ENCODE results near the gene POFUT2. TPM values are rescaled to one million over a fixed set of nuclear protein-coding genes. Genes with fewer than 3 reads are reported as not detected.
"Not testable (repeated sequence)": the region's sequence is repeated elsewhere in the genome, so short reads cannot be mapped to it uniquely, and the experiment has no call there.

The POFUT2 gene
- total and polyA plus RNA-seq, 2 donors from 2014 or later, result 18.3 to 30.2 TPM

- Histone ChIP-seq H3K27me3 (ENCODE audit: control insufficient read depth, insufficient read depth, low read length) (no peaks in the 10 kb centered on the region), H3K9ac (ENCODE audit: low read length in 3 of 3) (peak overlapping the region in 1 of 3 donors; percentile 7), H3K27ac (ENCODE audit: low read depth in 2 of 2, low read length in 2 of 2) (peak overlapping the region; percentile 42 to 90), H3K4me3 (ENCODE audit: low read length in 3 of 3) (no peak overlapping the region), H3K36me3 (ENCODE audit: control insufficient read depth in 2 of 3, insufficient read depth in 3 of 3, low read length in 3 of 3) (no peaks in the 10 kb centered on the region), H3K4me1 (ENCODE audit: control insufficient read depth in 2 of 3, insufficient read depth in 2 of 3, low read depth in 1 of 3, low read length in 3 of 3) (peaks cover 0 to 29% (median 27%) of the 10 kb centered on the region in 3 donors), H3K9me3 (ENCODE audit: control insufficient read depth in 2 of 3, insufficient read depth in 1 of 3, low read length in 3 of 3) (no peaks in the 10 kb centered on the region)
- DNase-seq (peak in 2 of 5 donors; percentile 38 to 65), FAIRE-seq (no peak)
- intact Hi-C loops (cut with DNase I), result no loop called here
- no peak for TF ChIP-seq CTCF (IDR thresholded peaks at IDR 0.05; ENCODE audit: borderline replicate concordance, extremely low read depth, insufficient read depth)
Measured at GRCh38 chr21:45317398-45318145, 29.9 kb upstream of the POFUT2 start.

DNA sequence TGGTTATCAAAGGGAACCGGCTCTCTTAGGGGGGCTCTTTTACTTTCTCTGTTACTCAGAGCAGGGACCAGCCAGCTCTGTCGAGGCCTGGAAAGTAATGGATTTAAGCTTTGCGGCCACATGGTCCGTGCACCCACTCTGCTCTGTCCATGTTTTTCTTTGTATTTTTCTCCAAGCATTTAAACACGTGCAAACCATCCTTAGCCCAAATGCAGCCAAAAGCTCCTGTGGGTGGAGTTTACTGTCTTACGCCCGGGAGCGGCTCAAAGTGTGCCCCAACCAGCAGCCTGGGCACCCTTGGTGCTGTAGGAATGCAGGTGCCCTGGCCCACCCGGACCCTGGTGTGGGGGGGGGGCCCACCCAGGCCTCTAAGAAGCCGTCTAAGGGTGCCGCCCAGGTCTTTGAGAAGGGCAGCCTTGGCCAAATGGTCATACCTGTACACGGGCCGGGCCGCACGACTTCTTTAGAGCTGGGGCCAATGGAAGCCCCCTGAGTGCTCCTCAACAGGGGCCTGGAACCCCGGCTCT is 29.2 kb upstream of the POFUT2 start:
- intact Hi-C loops (cut with DNase I), result no loop called here
- peaks cover 0 to 27% (median 22%) of the 10 kb centered on the region in 3 donors for H3K4me1 ChIP-seq (ENCODE audit: control insufficient read depth in 2 of 3, insufficient read depth in 2 of 3, low read depth in 1 of 3, low read length in 3 of 3)
- no peak overlapping the region for H3K9ac ChIP-seq (ENCODE audit: low read length in 3 of 3)
- no peaks in the 10 kb centered on the region for H3K9me3 ChIP-seq (ENCODE audit: control insufficient read depth in 2 of 3, insufficient read depth in 1 of 3, low read length in 3 of 3)
- no peaks in the 10 kb centered on the region for H3K27me3 ChIP-seq (ENCODE audit: control insufficient read depth, insufficient read depth, low read length)
- no peak for TF ChIP-seq CTCF (IDR thresholded peaks at IDR 0.05; ENCODE audit: borderline replicate concordance, extremely low read depth, insufficient read depth)
- FAIRE-seq, result no peak
- H3K27ac ChIP-seq (ENCODE audit: low read depth in 2 of 2, low read length in 2 of 2), result no peak overlapping the region
- peak in 1 of 5 donors; percentile 37 for DNase-seq
- H3K36me3 ChIP-seq (ENCODE audit: control insufficient read depth in 2 of 3, insufficient read depth in 3 of 3, low read length in 3 of 3), result no peaks in the 10 kb centered on the region
- no peak overlapping the region for H3K4me3 ChIP-seq (ENCODE audit: low read length in 3 of 3)

- FAIRE-seq; H3K9ac ChIP-seq (ENCODE audit: low read length in 3 of 3); DNase-seq; H3K36me3 ChIP-seq (ENCODE audit: control insufficient read depth in 2 of 3, insufficient read depth in 3 of 3, low read length in 3 of 3); H3K4me3 ChIP-seq (ENCODE audit: low read length in 3 of 3); H3K27ac ChIP-seq (ENCODE audit: low read depth in 2 of 2, low read length in 2 of 2); intact Hi-C loops (cut with DNase I); H3K27me3 ChIP-seq (ENCODE audit: control insufficient read depth, insufficient read depth, low read length); H3K9me3 ChIP-seq (ENCODE audit: control insufficient read depth in 2 of 3, insufficient read depth in 1 of 3, low read length in 3 of 3): not testable (repeated sequence)
- H3K4me1 ChIP-seq (ENCODE audit: control insufficient read depth in 2 of 3, insufficient read depth in 2 of 3, low read depth in 1 of 3, low read length in 3 of 3), result peaks cover 0 to 26% (median 22%) of the 10 kb centered on the region in 3 donors
Measured at GRCh38 chr21:45315676-45316470, 28.2 kb upstream of the POFUT2 start.

- H3K9ac ChIP-seq (ENCODE audit: low read length in 3 of 3), result no peak overlapping the region
- intact Hi-C loops (cut with DNase I), result no loop called here
- FAIRE-seq, result no peak
- no peaks in the 10 kb centered on the region for H3K9me3 ChIP-seq (ENCODE audit: control insufficient read depth in 2 of 3, insufficient read depth in 1 of 3, low read length in 3 of 3)
- H3K4me3 ChIP-seq (ENCODE audit: low read length in 3 of 3), result no peak overlapping the region
- peaks cover 0 to 10% (median 9%) of the 10 kb centered on the region in 3 donors for H3K4me1 ChIP-seq (ENCODE audit: control insufficient read depth in 2 of 3, insufficient read depth in 2 of 3, low read depth in 1 of 3, low read length in 3 of 3)
- DNase-seq, result no peak
- H3K27me3 ChIP-seq (ENCODE audit: control insufficient read depth, insufficient read depth, low read length), result no peaks in the 10 kb centered on the region
- no peak for TF ChIP-seq CTCF (IDR thresholded peaks at IDR 0.05; ENCODE audit: borderline replicate concordance, extremely low read depth, insufficient read depth)
- no peak overlapping the region for H3K27ac ChIP-seq (ENCODE audit: low read depth in 2 of 2, low read length in 2 of 2)
- H3K36me3 ChIP-seq (ENCODE audit: control insufficient read depth in 2 of 3, insufficient read depth in 3 of 3, low read length in 3 of 3), result no peaks in the 10 kb centered on the region
Measured at GRCh38 chr21:45313682-45314081, 26.0 kb upstream of the POFUT2 start.
